Measurements from ENCODE around the gene PIM3. TPM values are rescaled to one million over a fixed set of nuclear protein-coding genes. Genes with fewer than 3 reads are reported as not detected.

PIM3 gene
- total and polyA plus RNA-seq, 10 of the 15 experiments (the other 5 are each of a cell fraction or from before 2014, with no cell fraction given), result 0.31 to 60.8 (median 12.4) TPM

DNA sequence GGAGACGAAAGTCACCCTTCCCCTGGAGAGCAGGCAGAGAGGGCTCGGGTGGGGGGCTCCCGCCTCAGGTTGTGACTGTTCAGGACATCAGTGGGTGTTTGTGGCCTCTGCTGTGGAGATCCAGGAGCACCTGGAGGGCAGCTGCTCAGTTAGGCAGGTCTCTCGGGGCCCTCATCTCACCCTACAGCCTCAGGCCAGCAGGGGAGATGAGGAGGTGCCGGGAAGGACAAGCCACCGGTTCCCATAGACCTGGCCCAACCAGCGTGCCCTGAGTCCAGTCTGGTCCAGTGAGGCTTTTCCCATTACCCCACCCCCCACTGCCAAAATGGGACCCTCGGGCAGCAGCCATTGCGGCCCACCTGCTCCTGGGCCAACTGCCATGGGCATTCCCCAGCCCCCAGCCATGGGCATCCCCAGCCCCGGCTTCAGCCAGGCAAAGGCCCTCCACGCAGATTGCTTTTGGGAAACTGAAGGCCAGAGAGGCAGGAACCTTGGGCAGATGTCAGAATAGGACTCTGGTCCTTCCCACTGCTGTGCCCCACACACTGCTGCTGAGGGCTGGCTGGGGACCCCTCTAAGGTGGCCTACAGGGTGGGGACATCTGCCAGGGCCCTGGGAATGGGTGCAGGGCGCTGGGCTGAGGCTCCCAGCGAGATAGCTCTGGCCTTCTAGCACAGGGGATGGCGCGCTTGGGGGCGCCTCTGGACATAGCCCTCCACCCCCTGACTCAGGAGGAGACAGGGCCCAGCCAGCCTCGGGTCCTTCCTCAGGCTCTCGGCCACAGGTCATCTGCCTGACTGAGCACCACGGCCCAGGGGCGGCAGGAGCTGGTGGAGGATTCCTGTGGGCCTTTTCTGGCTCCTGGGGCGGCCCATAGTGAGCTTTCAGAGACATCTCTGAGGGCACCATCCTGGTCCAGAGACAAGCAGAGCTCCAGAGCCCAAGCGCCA is 4.8 kb downstream of the PIM3 start:
- FAIRE-seq (no peak), ATAC-seq (no peak), DNase-seq (ENCODE audit: low read depth, low spot score) (no peak)
- peaks cover 2% of the 10 kb centered on the region; the same call in 1 of the 2 replicates for H4K20me1 ChIP-seq (ENCODE audit: control insufficient read depth, insufficient read depth)
- intact Hi-C loops (cut with micrococcal nuclease; ENCODE audit: unreplicated experiment), result no loop called here
- SMC1A ChIA-PET (ENCODE audit: uncharacterized antibody, unreplicated experiment), result no interaction called here
- POLR2A ChIA-PET, result no interaction called here
- peaks cover 14 to 19% of the 10 kb centered on the region in 2 experiments for H3K36me3 ChIP-seq (ENCODE audit: control insufficient read depth in 2 of 2, insufficient read depth in 2 of 2, low read length in 1 of 2)
- no peaks in the 10 kb centered on the region for H3K27me3 ChIP-seq (replicated peaks in 1 of 2; ENCODE audit: control insufficient read depth in 2 of 2, insufficient read depth in 2 of 2, low read length in 1 of 2)
- WGBS (ENCODE audit: insufficient coverage, insufficient replicate concordance, low lambda C conversion rate, missing lambda C conversion rate), result 69% methylated on average over 19 of the region's 22 CpGs
- H3K27ac ChIP-seq (ENCODE audit: control insufficient read depth, insufficient read depth), result 0 out of 2 replicates have a peak overlapping the region, but pooled peaks have one; percentile 18
- H3K9ac ChIP-seq (ENCODE audit: control insufficient read depth, insufficient read depth, low read length), result no peak overlapping the region; the same call in 1 of the 2 replicates
- peak overlapping the region; percentile 13; the same call in 1 of the 2 replicates for H3K4me2 ChIP-seq (ENCODE audit: control insufficient read depth, insufficient read depth)
- H3K79me2 ChIP-seq (ENCODE audit: control insufficient read depth, insufficient read depth, low read length), result peaks cover 44% of the 10 kb centered on the region
- in situ Hi-C loops (cut with MboI), result loop anchor here (10.0 kb wide), 1 partner anchor 569 kb away; the partner anchor contains the start of gene TYMP
- CTCF ChIA-PET, result interaction anchor here (2.0 kb wide), 1 partner anchor 65 kb away, joined by 6 read pairs; no protein-coding TSS in a partner anchor
- RAD21 ChIA-PET (ENCODE audit: unreplicated experiment), result interaction anchor here (1.0 kb wide), 1 partner anchor 12 kb away, joined by 3 read pairs; no protein-coding TSS in a partner anchor
- no peak overlapping the region for H3K4me3 ChIP-seq
- H3K9me3 ChIP-seq (replicated peaks; ENCODE audit: control insufficient read depth, insufficient read depth, low read length), result no peaks in the 10 kb centered on the region
- H2AFZ ChIP-seq (ENCODE audit: control insufficient read depth, low read depth, low read length), result no peak overlapping the region
- peaks cover 32% of the 10 kb centered on the region for H3K4me1 ChIP-seq (ENCODE audit: control insufficient read depth, insufficient read depth, low read length)
- BruUV-seq (replicated peaks), result no TSS peak
- TF ChIP-seq SMAD5 (IDR thresholded peaks at IDR 0.05; ENCODE audit: low read depth) (0 out of 2 replicates have a peak, but pooled peaks have one; percentile 16), SUZ12 (IDR thresholded peaks at IDR 0.05; ENCODE audit: unreplicated experiment) (no peak), ZNF217 (IDR thresholded peaks at IDR 0.05) (no peak), ZNF384 (IDR thresholded peaks at IDR 0.05; ENCODE audit: borderline replicate concordance, low read depth, low read length) (no peak), SRF (IDR thresholded peaks at IDR 0.05; ENCODE audit: low read depth in 2 of 2, low read length in 2 of 2) (no peak), EGR1 (IDR thresholded peaks at IDR 0.05; ENCODE audit: borderline replicate concordance in 1 of 2, low read depth in 2 of 2, low read length in 2 of 2) (no peak), GABPA (IDR thresholded peaks at IDR 0.05; ENCODE audit: low read depth) (no peak), CHD2 (IDR thresholded peaks at IDR 0.05; ENCODE audit: borderline replicate concordance, low read depth, low read length) (no peak), RFX5 (IDR thresholded peaks at IDR 0.05; ENCODE audit: low read depth, low read length) (no peak), TBL1XR1 (IDR thresholded peaks at IDR 0.05; ENCODE audit: low read depth, low read length) (no peak)
- TF ChIP-seq, protein P1, sequence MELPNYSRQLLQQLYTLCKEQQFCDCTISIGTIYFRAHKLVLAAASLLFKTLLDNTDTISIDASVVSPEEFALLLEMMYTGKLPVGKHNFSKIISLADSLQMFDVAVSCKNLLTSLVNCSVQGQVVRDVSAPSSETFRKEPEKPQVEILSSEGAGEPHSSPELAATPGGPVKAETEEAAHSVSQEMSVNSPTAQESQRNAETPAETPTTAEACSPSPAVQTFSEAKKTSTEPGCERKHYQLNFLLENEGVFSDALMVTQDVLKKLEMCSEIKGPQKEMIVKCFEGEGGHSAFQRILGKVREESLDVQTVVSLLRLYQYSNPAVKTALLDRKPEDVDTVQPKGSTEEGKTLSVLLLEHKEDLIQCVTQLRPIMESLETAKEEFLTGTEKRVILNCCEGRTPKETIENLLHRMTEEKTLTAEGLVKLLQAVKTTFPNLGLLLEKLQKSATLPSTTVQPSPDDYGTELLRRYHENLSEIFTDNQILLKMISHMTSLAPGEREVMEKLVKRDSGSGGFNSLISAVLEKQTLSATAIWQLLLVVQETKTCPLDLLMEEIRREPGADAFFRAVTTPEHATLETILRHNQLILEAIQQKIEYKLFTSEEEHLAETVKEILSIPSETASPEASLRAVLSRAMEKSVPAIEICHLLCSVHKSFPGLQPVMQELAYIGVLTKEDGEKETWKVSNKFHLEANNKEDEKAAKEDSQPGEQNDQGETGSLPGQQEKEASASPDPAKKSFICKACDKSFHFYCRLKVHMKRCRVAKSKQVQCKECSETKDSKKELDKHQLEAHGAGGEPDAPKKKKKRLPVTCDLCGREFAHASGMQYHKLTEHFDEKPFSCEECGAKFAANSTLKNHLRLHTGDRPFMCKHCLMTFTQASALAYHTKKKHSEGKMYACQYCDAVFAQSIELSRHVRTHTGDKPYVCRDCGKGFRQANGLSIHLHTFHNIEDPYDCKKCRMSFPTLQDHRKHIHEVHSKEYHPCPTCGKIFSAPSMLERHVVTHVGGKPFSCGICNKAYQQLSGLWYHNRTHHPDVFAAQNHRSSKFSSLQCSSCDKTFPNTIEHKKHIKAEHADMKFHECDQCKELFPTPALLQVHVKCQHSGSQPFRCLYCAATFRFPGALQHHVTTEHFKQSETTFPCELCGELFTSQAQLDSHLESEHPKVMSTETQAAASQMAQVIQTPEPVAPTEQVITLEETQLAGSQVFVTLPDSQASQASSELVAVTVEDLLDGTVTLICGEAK (IDR thresholded peaks at IDR 0.05; ENCODE audit: borderline replicate concordance), result no peak
- TF ChIP-seq, protein P2, sequence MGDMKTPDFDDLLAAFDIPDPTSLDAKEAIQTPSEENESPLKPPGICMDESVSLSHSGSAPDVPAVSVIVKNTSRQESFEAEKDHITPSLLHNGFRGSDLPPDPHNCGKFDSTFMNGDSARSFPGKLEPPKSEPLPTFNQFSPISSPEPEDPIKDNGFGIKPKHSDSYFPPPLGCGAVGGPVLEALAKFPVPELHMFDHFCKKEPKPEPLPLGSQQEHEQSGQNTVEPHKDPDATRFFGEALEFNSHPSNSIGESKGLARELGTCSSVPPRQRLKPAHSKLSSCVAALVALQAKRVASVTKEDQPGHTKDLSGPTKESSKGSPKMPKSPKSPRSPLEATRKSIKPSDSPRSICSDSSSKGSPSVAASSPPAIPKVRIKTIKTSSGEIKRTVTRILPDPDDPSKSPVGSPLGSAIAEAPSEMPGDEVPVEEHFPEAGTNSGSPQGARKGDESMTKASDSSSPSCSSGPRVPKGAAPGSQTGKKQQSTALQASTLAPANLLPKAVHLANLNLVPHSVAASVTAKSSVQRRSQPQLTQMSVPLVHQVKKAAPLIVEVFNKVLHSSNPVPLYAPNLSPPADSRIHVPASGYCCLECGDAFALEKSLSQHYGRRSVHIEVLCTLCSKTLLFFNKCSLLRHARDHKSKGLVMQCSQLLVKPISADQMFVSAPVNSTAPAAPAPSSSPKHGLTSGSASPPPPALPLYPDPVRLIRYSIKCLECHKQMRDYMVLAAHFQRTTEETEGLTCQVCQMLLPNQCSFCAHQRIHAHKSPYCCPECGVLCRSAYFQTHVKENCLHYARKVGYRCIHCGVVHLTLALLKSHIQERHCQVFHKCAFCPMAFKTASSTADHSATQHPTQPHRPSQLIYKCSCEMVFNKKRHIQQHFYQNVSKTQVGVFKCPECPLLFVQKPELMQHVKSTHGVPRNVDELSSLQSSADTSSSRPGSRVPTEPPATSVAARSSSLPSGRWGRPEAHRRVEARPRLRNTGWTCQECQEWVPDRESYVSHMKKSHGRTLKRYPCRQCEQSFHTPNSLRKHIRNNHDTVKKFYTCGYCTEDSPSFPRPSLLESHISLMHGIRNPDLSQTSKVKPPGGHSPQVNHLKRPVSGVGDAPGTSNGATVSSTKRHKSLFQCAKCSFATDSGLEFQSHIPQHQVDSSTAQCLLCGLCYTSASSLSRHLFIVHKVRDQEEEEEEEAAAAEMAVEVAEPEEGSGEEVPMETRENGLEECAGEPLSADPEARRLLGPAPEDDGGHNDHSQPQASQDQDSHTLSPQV (IDR thresholded peaks at IDR 0.05), result no peak
- TF ChIP-seq, protein P3, sequence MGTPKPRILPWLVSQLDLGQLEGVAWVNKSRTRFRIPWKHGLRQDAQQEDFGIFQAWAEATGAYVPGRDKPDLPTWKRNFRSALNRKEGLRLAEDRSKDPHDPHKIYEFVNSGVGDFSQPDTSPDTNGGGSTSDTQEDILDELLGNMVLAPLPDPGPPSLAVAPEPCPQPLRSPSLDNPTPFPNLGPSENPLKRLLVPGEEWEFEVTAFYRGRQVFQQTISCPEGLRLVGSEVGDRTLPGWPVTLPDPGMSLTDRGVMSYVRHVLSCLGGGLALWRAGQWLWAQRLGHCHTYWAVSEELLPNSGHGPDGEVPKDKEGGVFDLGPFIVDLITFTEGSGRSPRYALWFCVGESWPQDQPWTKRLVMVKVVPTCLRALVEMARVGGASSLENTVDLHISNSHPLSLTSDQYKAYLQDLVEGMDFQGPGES (IDR thresholded peaks at IDR 0.05), result no peak
